Body of pancreas (tissue), 4 donors: ENCODE results near the gene GAREM1. TPM values are rescaled to one million over a fixed set of nuclear protein-coding genes. Genes with fewer than 3 reads are reported as not detected.
"Not testable (repeated sequence)": the region's sequence is repeated elsewhere in the genome, so short reads cannot be mapped to it uniquely, and the experiment has no call there.

Experiments
- ATAC-seq: fragments of 150-250 bp; one replicate; pipeline ENCODE4 v1.9.1; 2016
- DNase-seq, 4 donors: peaks; one replicate each; pipeline ENCODE4 v3.0.0-alpha.2; 2019
- H3K27ac ChIP-seq, 4 donors: fragments of 200-600 bp; sonication (generic); 1 replicate in 3 of 4; 2 replicates in 1 of 4; pipeline versions ENCODE4 v1.5.1 to v1.6.1; 2016 to 2019; ENCODE audit warnings: mild to moderate bottlenecking in 1 of 4, mixed read lengths in 1 of 4, moderate library complexity in 1 of 4
- H3K27me3 ChIP-seq, 2 donors: fragments of 200-600 bp; sonication (generic); one replicate each; pipeline ENCODE4 v1.6.0; 2016; ENCODE audit warnings: mild to moderate bottlenecking in 1 of 2
- H3K36me3 ChIP-seq, 2 donors: fragments of 200-600 bp; sonication (generic); replicated peaks in 1 of 2; 2 replicates each; pipeline ENCODE4 v1.5.1; 2016; ENCODE audit warnings: low read depth in 2 of 2; ENCODE audit not compliant: insufficient read depth in 1 of 2
- H3K4me1 ChIP-seq: fragments of 200-600 bp; sonication (generic); one replicate; pipeline ENCODE4 v1.6.0; 2016
- H3K4me3 ChIP-seq, 2 donors: fragments of 200-600 bp; sonication (generic); 1 replicate in 1 of 2; 2 replicates in 1 of 2; pipeline ENCODE4 v1.5.1; 2016 to 2019
- H3K9me3 ChIP-seq, 3 donors: fragments of 200-600 bp; sonication (generic); 1 replicate in 2 of 3; 2 replicates in 1 of 3; pipeline ENCODE4 v1.5.1; 2016
- POLR2A ChIP-seq, 3 donors: fragments of 450-650 bp; IDR thresholded peaks; one replicate each; pipeline ENCODE4 v1.6.1; 2016; ENCODE audit warnings: antibody characterized with exemption in 3 of 3, mild to moderate bottlenecking in 2 of 3
- WGBS, 2 donors: methylation state at CpG; one replicate each; pipeline ENCODE4 v1.1.5; 2017; 5-methylcytosine and 5-hydroxymethylcytosine counted together
- intact Hi-C: fragments of 100-400 bp; cut with DNase I; formaldehyde crosslinking; loops from one replicate; pipeline ENCODE4 v1.15.1; 2023
- total RNA-seq, 2 donors: library from RNA; depleted of rRNA; stranded (reverse); fragments of >200 nt; gene quantifications; one replicate each; pipeline ENCODE4 v1.1.0, GENCODE V29; 2016
- TF ChIP-seq, protein P1 (sequence below), 7 experiments: fragments of 450-650 bp in 4 of 7; fragments of 200-600 bp in 3 of 7; sonication (generic) in 3 of 7; IDR thresholded peaks; one replicate each; pipeline ENCODE4 v1.5.1; 2016 to 2019; ENCODE audit warnings: antibody characterized with exemption in 7 of 7

Gene GAREM1
- total RNA-seq, 2 donors from 2014 or later, result 16.1 to 16.8 TPM

DNA sequence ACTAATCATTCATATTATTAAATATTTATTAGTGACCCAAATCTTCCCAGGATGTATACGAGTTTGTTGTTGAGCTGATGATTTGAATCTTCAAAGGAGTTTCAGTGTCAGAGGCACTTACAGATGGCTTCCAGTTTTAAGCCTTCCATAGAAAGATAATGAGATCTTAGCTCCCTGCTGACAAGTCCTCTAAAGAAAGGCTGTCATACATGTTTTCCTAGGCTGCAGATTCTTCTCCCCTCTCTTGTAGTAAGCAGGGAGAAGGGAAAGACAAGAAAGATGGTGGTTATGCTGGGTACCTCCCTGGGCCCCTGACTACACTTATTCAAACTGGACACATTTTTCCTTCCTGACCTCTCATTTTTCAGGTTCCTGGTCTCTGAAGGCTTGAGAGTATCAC, 8.1 kb upstream of the GAREM1 start:
- Histone ChIP-seq H3K27me3 (no peaks in the 10 kb centered on the region), H3K27ac (no peak overlapping the region), H3K9me3 (no peaks in the 10 kb centered on the region), H3K4me1 (no peaks in the 10 kb centered on the region), H3K36me3 (no peaks in the 10 kb centered on the region), H3K4me3 (no peak overlapping the region)
- ATAC-seq (no peak), DNase-seq (no peak)
- intact Hi-C loops, result loop anchor here (10.0 kb wide), 1 partner anchor 204 kb away; no protein-coding TSS in a partner anchor
- TF ChIP-seq POLR2A (IDR thresholded peaks at IDR 0.05), result no peak
- TF ChIP-seq, protein P1, sequence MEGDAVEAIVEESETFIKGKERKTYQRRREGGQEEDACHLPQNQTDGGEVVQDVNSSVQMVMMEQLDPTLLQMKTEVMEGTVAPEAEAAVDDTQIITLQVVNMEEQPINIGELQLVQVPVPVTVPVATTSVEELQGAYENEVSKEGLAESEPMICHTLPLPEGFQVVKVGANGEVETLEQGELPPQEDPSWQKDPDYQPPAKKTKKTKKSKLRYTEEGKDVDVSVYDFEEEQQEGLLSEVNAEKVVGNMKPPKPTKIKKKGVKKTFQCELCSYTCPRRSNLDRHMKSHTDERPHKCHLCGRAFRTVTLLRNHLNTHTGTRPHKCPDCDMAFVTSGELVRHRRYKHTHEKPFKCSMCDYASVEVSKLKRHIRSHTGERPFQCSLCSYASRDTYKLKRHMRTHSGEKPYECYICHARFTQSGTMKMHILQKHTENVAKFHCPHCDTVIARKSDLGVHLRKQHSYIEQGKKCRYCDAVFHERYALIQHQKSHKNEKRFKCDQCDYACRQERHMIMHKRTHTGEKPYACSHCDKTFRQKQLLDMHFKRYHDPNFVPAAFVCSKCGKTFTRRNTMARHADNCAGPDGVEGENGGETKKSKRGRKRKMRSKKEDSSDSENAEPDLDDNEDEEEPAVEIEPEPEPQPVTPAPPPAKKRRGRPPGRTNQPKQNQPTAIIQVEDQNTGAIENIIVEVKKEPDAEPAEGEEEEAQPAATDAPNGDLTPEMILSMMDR (IDR thresholded peaks at IDR 0.05), result no peak
- WGBS, 2 donors, result 67 to 83% methylated on average over 1 of the region's 1 CpG

DNA sequence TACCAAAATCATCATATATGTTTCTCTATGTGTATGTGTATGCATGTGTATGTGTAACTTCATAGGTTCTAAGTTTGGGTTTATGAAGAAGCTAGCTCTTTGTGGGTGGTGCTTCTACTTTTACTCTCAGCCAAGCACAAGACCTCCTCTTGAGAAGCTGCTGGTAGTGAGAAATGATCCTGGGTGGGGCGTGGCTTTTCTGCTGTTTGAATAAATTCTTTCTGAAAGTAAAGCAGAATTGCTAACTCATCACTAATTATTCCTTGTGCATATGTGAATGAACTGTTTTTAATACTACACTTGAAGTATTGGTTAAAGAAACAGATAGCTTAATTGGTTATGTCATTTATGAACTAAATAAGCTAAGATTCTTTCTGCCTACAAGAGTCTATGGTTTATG, 7.6 kb upstream of the GAREM1 start:
- H3K36me3 ChIP-seq, result no peaks in the 10 kb centered on the region
- no peak for TF ChIP-seq POLR2A (IDR thresholded peaks at IDR 0.05)
- TF ChIP-seq, protein P1 (IDR thresholded peaks at IDR 0.05), result no peak

DNA sequence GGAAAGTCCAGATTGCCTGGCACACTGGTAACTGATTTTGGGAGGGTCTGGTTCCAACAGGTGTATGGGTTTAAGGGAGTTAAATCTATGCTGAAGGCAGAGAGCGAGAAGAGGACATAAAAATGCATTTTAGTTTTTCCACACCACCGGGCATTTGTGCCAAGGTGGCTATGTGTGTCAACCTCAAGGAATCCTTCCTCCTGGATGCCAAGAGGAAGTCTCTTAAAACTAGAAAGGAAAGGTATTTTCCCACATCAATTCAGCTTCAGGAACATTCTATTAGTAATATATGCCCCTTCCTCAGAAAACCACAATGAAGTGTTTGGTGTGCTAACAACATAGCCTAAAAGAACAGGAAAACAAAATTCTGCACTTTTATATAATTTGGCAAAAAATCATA, 5.4 kb upstream of the GAREM1 start:
- WGBS, 2 donors, result 78 to 85% methylated on average over 2 of the region's 2 CpGs

More for the DNA sequence above, 7.6 kb upstream of the GAREM1 start:
- no peak for DNase-seq
- intact Hi-C loops, result loop anchor here (10.0 kb wide), 1 partner anchor 204 kb away; no protein-coding TSS in a partner anchor
- Histone ChIP-seq H3K27me3 (no peaks in the 10 kb centered on the region), H3K4me1 (no peaks in the 10 kb centered on the region), H3K9me3 (no peaks in the 10 kb centered on the region), H3K27ac (no peak overlapping the region), H3K4me3 (no peak overlapping the region)
- ATAC-seq, result no peak
- 79 to 95% methylated on average over 1 of the region's 1 CpG for WGBS, 2 donors

DNA sequence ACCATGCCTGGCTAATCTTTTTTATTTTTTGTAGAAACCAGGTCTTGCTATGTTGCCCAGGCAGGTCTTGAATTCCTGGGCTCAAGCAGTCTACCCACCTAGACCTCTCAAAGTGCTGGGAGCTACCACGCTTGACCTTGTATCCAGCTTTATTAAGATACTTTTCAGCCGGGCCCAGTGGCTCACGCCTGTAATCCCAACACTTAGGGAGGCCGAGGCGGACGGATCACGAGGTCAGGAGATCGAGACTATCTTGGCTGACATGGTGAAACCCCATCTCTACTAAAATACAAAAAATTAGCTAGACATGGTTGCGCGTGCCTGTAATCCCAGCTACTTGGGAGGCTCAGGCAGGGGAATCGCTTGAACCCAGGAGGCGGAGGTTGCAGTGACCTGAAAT, 4.4 kb upstream of the GAREM1 start:
- 89 to 90% methylated on average over 12 of the region's 12 CpGs for WGBS, 2 donors
- H3K27ac ChIP-seq, H3K4me3 ChIP-seq, DNase-seq, H3K4me1 ChIP-seq, ATAC-seq, H3K36me3 ChIP-seq, H3K9me3 ChIP-seq, H3K27me3 ChIP-seq: not testable (repeated sequence)
- intact Hi-C loops, result loop anchor here (10.0 kb wide), 1 partner anchor 200 kb away; no protein-coding TSS in a partner anchor

More for the DNA sequence above, 5.4 kb upstream of the GAREM1 start:
- no peaks in the 10 kb centered on the region for H3K9me3 ChIP-seq
- H3K4me1 ChIP-seq, result peaks cover 8% of the 10 kb centered on the region
- ATAC-seq (no peak), DNase-seq (no peak)
- no peak overlapping the region for H3K4me3 ChIP-seq
- no peaks in the 10 kb centered on the region for H3K36me3 ChIP-seq
- intact Hi-C loops, result loop anchor here (10.0 kb wide), 1 partner anchor 201 kb away; no protein-coding TSS in a partner anchor
- no peaks in the 10 kb centered on the region for H3K27me3 ChIP-seq
- no peak overlapping the region for H3K27ac ChIP-seq
- TF ChIP-seq POLR2A (IDR thresholded peaks at IDR 0.05), result no peak
- TF ChIP-seq, protein P1 (IDR thresholded peaks at IDR 0.05), result no peak

DNA sequence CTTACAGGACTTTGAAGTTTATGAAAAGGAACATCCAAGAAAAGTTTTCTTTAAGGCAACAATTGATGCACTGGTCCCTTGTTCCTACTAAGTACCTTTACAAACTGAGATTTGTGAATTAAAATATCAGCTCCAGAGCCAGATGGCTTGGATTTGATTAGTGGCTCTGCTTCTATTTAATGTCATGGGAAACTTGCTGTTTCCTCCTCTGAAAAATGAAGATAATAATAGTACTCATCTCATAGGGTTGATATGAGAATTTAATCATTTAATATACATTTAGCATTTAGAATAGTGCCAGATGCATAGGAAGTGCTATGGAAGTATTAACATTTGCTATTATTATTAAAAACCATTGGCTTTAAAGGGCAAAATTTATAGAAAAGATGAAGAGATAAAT, 2.6 kb upstream of the GAREM1 start:
- Histone ChIP-seq H3K27ac (no peak overlapping the region), H3K36me3 (no peaks in the 10 kb centered on the region), H3K27me3 (no peaks in the 10 kb centered on the region), H3K9me3 (no peaks in the 10 kb centered on the region), H3K4me1 (peaks cover 11% of the 10 kb centered on the region), H3K4me3 (no peak overlapping the region)
- intact Hi-C loops, result loop anchor here (10.0 kb wide), 1 partner anchor 199 kb away; no protein-coding TSS in a partner anchor
- TF ChIP-seq, protein P1 (IDR thresholded peaks at IDR 0.05), result no peak
- TF ChIP-seq POLR2A (IDR thresholded peaks at IDR 0.05), result no peak
- DNase-seq, result no peak
- ATAC-seq, result no peak
